GM19099 (cell line): ENCODE data around the gene DIPK2B.

Experiments
- POLR2A ChIP-seq: IDR thresholded peaks from 3 replicates; pipeline ENCODE4 v1.6.1; 2011; ENCODE audit warnings: low read depth; ENCODE audit not compliant: insufficient read length; ENCODE audit errors: extremely low read depth

The DIPK2B gene

DNA sequence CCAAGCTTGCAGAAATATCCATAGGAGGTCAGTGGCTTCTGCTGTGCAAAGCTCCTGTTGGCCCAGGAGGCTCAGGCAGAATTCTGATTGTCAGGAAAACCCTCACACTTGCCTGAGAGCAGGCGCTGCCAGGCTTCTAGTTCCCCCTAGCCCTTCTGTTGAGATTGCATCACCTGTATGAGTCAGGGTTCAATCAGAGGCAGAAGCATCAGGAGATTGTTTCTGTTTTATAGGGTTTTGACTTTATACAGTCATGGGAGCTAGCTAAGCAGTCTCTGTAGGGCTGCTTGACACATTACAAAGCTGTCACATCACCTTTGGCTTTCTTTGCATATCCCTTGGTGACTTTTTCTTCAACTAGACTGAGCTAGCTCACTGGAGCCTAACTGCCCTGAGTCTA, 27.8 kb downstream of the DIPK2B start:
- no peak for TF ChIP-seq POLR2A

DNA sequence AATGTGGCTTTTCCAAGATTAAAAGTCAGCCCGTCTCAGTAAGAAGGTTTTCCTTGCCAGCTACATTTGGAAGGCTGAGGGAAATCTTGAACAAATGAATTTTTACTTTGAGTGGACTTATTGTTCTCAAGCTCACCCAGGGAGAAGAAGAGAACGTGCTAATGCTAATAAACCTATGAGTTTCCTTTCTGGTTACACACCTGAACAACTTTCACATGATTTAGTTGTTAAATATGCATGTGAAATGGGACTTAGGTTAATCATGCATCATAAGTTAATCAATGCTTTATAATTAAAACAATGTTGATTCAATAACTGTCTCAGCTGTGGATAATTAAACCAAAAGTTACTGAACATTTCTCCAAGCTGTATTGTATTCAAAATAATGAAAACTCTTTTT, 33.9 kb downstream of the DIPK2B start:
- TF ChIP-seq POLR2A: no peak

DNA sequence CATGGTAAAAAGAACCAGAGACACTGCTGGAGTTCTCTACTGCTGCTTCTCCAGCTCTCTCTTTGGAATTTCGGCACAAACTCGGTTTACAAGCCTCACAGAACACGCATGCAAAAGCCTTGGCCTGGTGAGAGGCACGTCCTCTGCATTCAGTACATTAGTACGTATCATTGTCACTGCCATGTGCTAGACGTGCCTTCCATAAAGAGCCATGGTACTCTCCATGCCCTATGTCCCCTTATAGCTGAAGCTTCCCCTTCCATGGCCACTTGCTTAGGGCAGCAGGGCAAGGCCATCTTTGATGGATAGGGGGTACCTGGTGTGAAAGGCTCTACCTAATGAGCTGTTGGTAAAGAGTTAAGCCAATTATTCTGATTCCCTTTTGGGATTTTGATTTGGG, 35.0 kb downstream of the DIPK2B start:
- TF ChIP-seq POLR2A: no peak

DNA sequence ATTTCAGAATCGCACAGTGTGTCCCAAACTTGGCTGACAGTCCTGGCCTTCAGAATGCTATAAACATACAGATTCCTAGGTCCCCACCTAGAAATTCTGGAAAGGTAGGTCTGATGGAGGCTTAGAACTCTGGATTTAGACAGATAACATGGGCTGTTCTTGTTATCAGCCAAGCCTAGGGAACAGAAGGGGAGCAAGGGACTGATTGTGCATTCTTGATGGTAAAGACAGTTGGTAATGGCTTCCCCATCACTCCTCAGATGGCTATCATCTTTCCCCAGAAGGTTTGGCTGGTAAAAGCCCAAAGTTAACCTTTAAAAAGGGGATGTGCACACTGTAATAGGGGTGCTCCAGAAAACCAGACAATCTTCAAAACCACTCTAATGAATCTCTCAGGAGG, 35.7 kb downstream of the DIPK2B start:
- no peak for TF ChIP-seq POLR2A

DNA sequence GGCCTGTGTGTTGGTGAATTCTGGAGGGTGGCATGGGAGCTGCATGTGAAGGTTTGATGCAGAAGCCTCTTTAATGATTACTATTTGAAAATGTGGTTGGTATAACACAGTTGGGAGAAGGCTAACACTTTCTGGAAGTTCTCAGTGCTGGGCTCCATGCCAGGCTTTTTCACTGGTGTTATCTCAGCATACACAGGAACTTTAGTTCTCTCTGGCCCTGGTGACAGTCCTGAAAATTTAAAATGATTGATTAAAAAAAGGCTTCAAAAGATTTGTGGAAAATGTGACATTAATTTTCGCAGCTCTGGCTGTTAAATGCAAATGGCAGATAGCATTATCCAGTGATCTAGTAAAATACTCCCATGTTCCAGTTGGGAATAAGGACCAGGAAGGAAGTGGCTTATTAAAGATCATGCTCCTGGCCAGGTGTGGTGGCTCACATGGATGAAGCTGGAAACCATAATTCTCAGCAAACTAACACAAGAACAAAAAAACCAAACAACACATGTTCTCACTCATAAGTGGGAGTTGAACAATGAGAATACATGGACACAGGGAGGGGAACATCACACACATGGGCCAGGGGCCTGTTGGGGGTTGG, 36.6 kb downstream of the DIPK2B start:
- TF ChIP-seq POLR2A: no peak

DNA sequence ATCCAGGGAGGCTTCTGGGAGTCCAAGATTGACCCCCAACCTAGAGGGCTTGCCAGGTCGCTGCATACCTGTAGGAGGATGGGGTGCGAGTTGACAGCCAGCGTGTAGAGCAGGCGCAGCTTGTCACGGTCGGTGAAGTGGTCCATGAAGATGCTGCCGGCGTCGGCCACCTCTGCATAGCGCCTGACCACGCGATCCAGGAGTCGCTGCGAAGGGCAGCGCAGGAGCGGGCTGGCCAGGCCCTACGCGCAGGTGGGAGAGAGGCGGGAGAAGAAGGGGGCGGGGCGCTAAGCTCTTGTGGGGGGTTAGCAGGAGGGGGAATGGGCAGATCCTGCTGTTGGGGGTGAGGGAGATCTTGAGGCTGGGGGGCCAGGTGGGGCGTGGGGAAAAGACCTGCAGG, 43.0 kb downstream of the DIPK2B start:
- no peak for TF ChIP-seq POLR2A

DNA sequence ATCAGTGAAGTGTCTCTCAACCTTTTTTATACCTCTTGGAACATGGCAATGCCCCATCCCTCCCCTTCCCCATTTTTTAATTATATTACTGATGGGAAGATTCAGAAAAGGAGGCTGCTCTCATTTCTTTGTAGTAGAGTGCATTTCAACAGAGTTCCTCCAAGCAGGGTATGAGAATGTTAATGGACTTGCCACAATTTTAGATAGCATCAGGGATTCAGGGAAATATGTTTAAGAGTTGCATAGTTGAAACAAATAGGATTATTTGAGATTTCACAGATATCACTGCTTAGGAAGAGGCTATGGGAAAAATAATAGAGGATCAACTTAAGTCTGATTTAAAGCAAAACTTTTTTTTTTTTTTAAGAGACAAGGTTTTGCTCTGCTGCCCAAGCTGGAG, 46.2 kb downstream of the DIPK2B start:
- TF ChIP-seq POLR2A: no peak

DNA sequence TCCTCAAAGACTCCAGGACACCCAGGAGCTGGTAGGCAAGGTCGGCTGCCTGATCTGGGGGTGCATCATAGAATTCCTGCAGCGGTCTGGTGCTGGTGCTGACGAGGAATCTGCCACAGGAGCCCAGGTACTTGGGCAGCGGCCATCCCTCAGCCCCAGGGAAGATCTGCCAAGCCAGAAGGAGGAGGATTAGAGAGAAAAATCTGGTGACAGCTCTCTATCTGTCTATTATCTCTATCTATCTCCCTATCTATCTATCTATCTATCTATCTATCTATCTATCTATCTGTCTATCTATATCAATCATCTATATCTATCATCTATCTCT, 46.7 kb downstream of the DIPK2B start:
- TF ChIP-seq POLR2A: no peak
